Lower leg skin (tissue), 4 donors: ENCODE data around the gene TMX2. TPM values are rescaled to one million over a fixed set of nuclear protein-coding genes. Genes with fewer than 3 reads are reported as not detected.

ENCODE experiments used
- DNase-seq, 2 donors: peaks; one replicate each; pipeline ENCODE4 v3.0.0-alpha.2; 2019; ENCODE audit warnings: low spot score in 2 of 2
- H3K4me3 ChIP-seq: fragments of 200-600 bp; sonication (generic); 2 replicates; pipeline ENCODE4 v1.5.1; 2017; ENCODE audit warnings: mild to moderate bottlenecking, low read depth; ENCODE audit not compliant: poor library complexity, severe bottlenecking
- CTCF ChIP-seq, 3 donors: fragments of 450-650 bp; IDR thresholded peaks; one replicate each; pipeline ENCODE4 v1.5.1; 2016; ENCODE audit warnings: antibody characterized with exemption in 3 of 3, mild to moderate bottlenecking in 3 of 3, moderate library complexity in 2 of 3
- POLR2A ChIP-seq, 2 donors: fragments of 450-650 bp; IDR thresholded peaks; one replicate each; pipeline ENCODE4 v1.6.1; 2016 to 2017; ENCODE audit warnings: antibody characterized with exemption in 2 of 2, mild to moderate bottlenecking in 1 of 2, moderate library complexity in 1 of 2
- WGBS, 2 donors: methylation state at CpG; one replicate each; pipeline ENCODE4 v1.1.5; 2018; 5-methylcytosine and 5-hydroxymethylcytosine counted together
- intact Hi-C: fragments of 100-400 bp; cut with DNase I; formaldehyde crosslinking; loops from one replicate; pipeline ENCODE4 v1.15.0; 2023; ENCODE audit warnings: low total_unique reads
- total RNA-seq, 4 donors: library from RNA; depleted of rRNA; stranded (reverse); fragments of >200 nt; gene quantifications; one replicate each; pipeline ENCODE4 v1.1.0, GENCODE V29; 2016

Gene TMX2
- total RNA-seq, 4 donors from 2014 or later, result 41.8 to 60.4 (median 45.4) TPM

DNA sequence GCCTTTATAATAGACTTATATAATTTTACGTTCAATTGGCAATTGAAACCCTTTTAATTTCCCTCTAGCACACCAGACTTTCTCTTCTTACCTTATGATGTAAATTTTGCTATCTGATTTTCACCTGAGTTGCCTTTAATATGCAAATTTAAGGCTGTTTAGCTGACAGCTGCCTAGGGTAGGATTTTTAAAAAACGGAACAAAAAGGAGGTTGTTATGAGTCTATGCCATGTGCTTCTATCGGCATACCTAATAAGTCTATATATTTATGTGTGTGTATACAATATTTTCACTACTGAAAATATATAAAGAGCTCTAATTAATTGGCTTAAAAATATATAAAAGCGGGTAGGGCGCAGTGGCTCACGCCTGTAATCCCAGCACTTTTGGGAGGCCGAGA, 17.1 kb downstream of the TMX2 start:
- TF ChIP-seq CTCF (IDR thresholded peaks at IDR 0.05) (no peak), POLR2A (IDR thresholded peaks at IDR 0.05) (no peak)
- no peak for DNase-seq
- intact Hi-C loops, result no loop called here
- H3K4me3 ChIP-seq, result no peak overlapping the region
- WGBS, 2 donors, result 84 to 85% methylated on average over 7 of the region's 7 CpGs

GRCh38 chr11:57732661-57733060, 20.3 kb downstream of the TMX2 start:
- 92 to 100% methylated on average over 1 of the region's 1 CpG for WGBS, 2 donors
- intact Hi-C loops, result no loop called here
- TF ChIP-seq CTCF (IDR thresholded peaks at IDR 0.05) (no peak), POLR2A (IDR thresholded peaks at IDR 0.05) (no peak)
- H3K4me3 ChIP-seq, result no peak overlapping the region
- DNase-seq, result peak in 1 of 2 donors; percentile 46

- no peak overlapping the region for H3K4me3 ChIP-seq
- TF ChIP-seq CTCF (IDR thresholded peaks at IDR 0.05) (no peak), POLR2A (IDR thresholded peaks at IDR 0.05) (no peak)
- WGBS, 2 donors, result 76 to 81% methylated on average over 3 of the region's 3 CpGs
- DNase-seq, result peak in 1 of 2 donors; percentile 57
- intact Hi-C loops, result no loop called here
Measured at GRCh38 chr11:57735619-57736298, 23.4 kb downstream of the TMX2 start.

DNA sequence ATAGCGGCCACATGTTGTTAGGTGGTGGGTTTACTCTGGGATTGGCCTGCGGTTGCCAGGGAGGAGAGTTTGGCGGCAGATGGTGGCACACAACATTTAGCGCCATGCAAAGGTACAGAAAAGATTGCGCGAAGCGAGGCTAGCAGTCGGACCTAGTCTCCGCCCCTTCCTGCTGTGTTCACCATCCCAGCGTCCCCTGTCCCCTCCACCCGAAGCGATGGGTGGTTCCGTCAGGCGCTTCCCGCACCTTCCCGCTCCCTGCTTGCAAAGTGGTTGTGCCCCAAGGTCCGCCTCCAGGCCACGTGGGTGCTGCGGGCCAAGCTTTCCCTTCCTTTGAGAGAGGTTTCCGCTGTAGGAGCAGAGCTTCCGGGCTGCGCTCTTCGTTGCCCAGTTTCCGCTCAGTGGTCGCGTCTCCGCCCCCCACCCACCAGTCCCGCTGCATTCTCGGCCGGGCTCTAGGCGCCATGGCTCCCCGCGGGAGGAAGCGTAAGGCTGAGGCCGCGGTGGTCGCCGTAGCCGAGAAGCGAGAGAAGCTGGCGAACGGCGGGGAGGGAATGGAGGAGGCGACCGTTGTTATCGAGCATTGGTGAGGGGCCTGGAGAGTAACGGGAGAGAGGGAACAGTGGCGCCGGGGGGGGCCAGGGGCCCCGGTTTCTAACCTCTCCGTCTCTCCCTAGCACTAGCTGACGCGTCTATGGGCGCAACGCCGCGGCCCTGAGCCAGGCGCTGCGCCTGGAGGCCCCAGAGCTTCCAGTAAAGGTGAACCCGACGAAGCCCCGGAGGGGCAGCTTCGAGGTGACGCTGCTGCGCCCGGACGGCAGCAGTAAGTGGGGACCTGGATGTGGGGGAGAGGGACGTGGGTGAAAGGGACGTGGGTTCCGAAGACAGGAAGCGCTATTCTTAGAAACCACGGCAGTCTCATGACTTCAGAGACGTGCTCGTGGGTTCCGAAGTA, 29.0 kb downstream of the TMX2 start, which contains the start of gene SELENOH:
Gene SELENOH, plus strand, starts transcription at position 360 of the 955 bp plus-strand sequence. Its CDS starts 105 bp downstream, at position 465.
- intact Hi-C loops, result no loop called here

DNA sequence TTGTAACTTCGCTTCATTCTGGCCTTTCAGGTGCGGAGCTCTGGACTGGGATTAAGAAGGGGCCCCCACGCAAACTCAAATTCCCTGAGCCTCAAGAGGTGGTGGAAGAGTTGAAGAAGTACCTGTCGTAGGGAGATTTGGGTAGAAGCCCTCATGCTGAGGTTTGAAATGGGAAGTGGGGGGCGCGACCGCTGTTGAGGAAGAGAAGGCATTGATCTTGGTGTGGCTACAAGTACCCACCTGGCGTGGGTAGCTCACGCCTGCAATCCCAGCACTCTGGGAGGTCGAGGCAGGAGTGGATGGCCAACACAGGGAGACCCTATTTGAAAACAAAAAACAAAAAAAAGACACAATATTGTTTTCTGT, 29.7 kb downstream of the TMX2 start:
- peak overlapping the region; percentile 88 for H3K4me3 ChIP-seq
- intact Hi-C loops, result no loop called here
- WGBS, 2 donors, result 2 to 4% methylated on average over 10 of the region's 10 CpGs
- peak in 1 of 2 donors; percentile 84 for DNase-seq
- TF ChIP-seq POLR2A (IDR thresholded peaks at IDR 0.05) (no peak), CTCF (IDR thresholded peaks at IDR 0.05) (no peak)

More for the DNA sequence above, 29.0 kb downstream of the TMX2 start, which contains the start of gene SELENOH:
- H3K4me3 ChIP-seq, result peak within 1 kb of the TSS; percentile 88
- DNase-seq, result peak; percentile 96 to 99
- WGBS, 2 donors, result 1% methylated on average over 51 to 59 of the region's 75 CpGs
- no peak for TF ChIP-seq POLR2A (IDR thresholded peaks at IDR 0.05)
- no peak for TF ChIP-seq CTCF (IDR thresholded peaks at IDR 0.05)
